GM12892 (cell line): ENCODE results near the gene MYH9.

Source experiments
- POLR2A ChIP-seq: IDR thresholded peaks from 2 replicates; pipeline ENCODE4 v1.6.1; 2011; ENCODE audit warnings: low read depth, low read length, control low read depth
- POLR2AphosphoS5 ChIP-seq: IDR thresholded peaks from 2 replicates; pipeline ENCODE4 v1.6.1; 2011; ENCODE audit warnings: low read depth, low read length, control low read depth
- TAF1 ChIP-seq: IDR thresholded peaks from 2 replicates; pipeline ENCODE4 v1.6.1; 2011; ENCODE audit warnings: low read depth, mild to moderate bottlenecking, control low read depth, low read length, borderline replicate concordance

DNA sequence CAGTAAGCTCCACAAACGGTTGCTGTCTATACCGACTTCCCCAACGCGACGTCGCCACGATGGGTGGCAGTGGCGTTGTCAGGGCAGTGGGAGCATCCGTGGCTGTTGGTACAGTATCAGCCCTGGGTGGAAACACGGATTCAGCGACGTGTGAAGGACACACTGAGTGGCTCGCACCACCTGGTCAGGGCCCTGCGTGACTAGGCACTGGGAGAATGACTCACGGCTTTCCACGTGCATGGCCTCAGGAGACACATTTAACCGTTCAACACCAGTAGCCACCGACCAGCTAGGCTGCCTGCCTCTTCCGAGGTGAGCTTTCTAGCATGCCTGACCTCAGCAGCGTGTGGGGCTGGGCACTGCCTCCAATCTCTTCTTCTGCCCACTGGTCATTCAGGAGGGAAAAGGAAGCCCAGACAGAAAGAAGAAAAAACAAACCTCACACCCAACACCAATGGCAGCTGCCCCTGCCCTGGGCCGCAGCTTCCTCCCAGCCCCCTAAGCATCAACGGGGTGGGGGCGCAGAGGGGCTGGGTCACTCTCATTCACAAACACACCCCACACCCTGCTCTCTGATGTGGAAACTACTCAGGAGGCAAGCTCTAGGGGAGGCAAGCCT lies 59.0 kb downstream of the MYH9 start:
- TF ChIP-seq TAF1, result no peak
- peak; percentile 50; the same call in 1 of the 2 replicates for TF ChIP-seq POLR2A
- TF ChIP-seq POLR2AphosphoS5, result peak; percentile 78; the same call in 1 of the 2 replicates
